Loucy (cell line): ENCODE measurements around the gene TMEM132C.

ENCODE experiments used
- CTCF ChIP-seq: fragments of 200-600 bp; sonication (generic); conservative IDR thresholded peaks from 2 replicates; pipeline ENCODE4 v1.5.1; 2014; ENCODE audit warnings: mild to moderate bottlenecking, antibody characterized with exemption, low read length
- EZH2phosphoT487 ChIP-seq: fragments of 200-600 bp; IDR thresholded peaks from 2 replicates; pipeline ENCODE4 v1.6.1; 2018; ENCODE audit warnings: antibody characterized with exemption, mild to moderate bottlenecking, moderate library complexity, borderline replicate concordance

GRCh38 chr12:128387811-128388422 is 120.9 kb downstream of the TMEM132C start:
- TF ChIP-seq CTCF (peak; percentile 48; the same call in 1 of the 2 replicates), EZH2phosphoT487 (no peak)
